Smooth muscle cell (in vitro differentiated cells): ENCODE measurements around the gene CCR8. TPM values are rescaled to one million over a fixed set of nuclear protein-coding genes. Genes with fewer than 3 reads are reported as not detected.
"Not testable (repeated sequence)": the region's sequence is repeated elsewhere in the genome, so short reads cannot be mapped to it uniquely, and the experiment has no call there.

Experiments used
- DNase-seq: peaks from one replicate; lab custom pipeline; 2025; ENCODE audit not compliant: unreplicated experiment; lab: John Stamatoyannopoulos, UW
- H2AFZ ChIP-seq: fragments of 200-600 bp; sonication (generic); 2 replicates; pipeline ENCODE4 v1.6.0; 2016; ENCODE audit warnings: antibody characterized with exemption, low read depth, mild to moderate bottlenecking
- H3F3A ChIP-seq: fragments of 200-600 bp; sonication (generic); 2 replicates; pipeline ENCODE4 v1.6.0; 2017; ENCODE audit warnings: antibody characterized with exemption, low read depth
- H3K27ac ChIP-seq: fragments of 200-600 bp; sonication (generic); 2 replicates; pipeline ENCODE4 v1.5.1; 2016; ENCODE audit warnings: low read depth, mild to moderate bottlenecking
- H3K27me3 ChIP-seq: fragments of 200-600 bp; sonication (generic); 2 replicates; pipeline ENCODE4 v1.6.1; 2016; ENCODE audit warnings: low read depth, mild to moderate bottlenecking
- H3K36me3 ChIP-seq: fragments of 200-600 bp; sonication (generic); 2 replicates; pipeline ENCODE4 v1.5.1; 2016; ENCODE audit warnings: low read depth
- H3K4me1 ChIP-seq: fragments of 200-600 bp; sonication (generic); 2 replicates; pipeline ENCODE4 v1.5.1; 2016; ENCODE audit warnings: low read depth
- H3K4me2 ChIP-seq: fragments of 200-600 bp; sonication (generic); 2 replicates; pipeline ENCODE4 v1.6.0; 2016; ENCODE audit warnings: mild to moderate bottlenecking
- H3K4me3 ChIP-seq: fragments of 200-600 bp; sonication (generic); 2 replicates; pipeline ENCODE4 v1.5.1; 2016; ENCODE audit warnings: mild to moderate bottlenecking
- H3K79me2 ChIP-seq: fragments of 200-600 bp; sonication (generic); 2 replicates; pipeline ENCODE4 v1.6.0; 2016; ENCODE audit warnings: low read depth, mild to moderate bottlenecking
- H3K9ac ChIP-seq: fragments of 200-600 bp; sonication (generic); 2 replicates; pipeline ENCODE4 v1.6.0; 2016; ENCODE audit warnings: low read depth
- H3K9me3 ChIP-seq: fragments of 200-600 bp; sonication (generic); replicated peaks from 2 replicates; pipeline ENCODE4 v1.5.1; 2016; ENCODE audit warnings: low read depth
- H4K20me1 ChIP-seq: fragments of 200-600 bp; sonication (generic); 2 replicates; pipeline ENCODE4 v1.6.0; 2016; ENCODE audit warnings: low read depth
- WGBS: methylation state at CpG from one replicate; pipeline ENCODE4 v1.1.7; 2016; ENCODE audit warnings: low lambda C conversion rate; 5-methylcytosine and 5-hydroxymethylcytosine counted together
- polyA plus RNA-seq: library from polyadenylated mRNA; unstranded; fragments of >200 nt; fragmentation: Nextera tagmentation; extraction: Ambion mirVana; gene quantifications from 2 replicates; pipeline ENCODE4 v1.2.1, GENCODE V29; 2016
- total RNA-seq: library from RNA; depleted of rRNA; stranded (reverse); fragments of >200 nt; gene quantifications from 2 replicates; pipeline ENCODE4 v1.2.3, GENCODE V29; 2014
- TF ChIP-seq, protein P1 (sequence below): fragments of 200-600 bp; sonication (generic); IDR thresholded peaks from 2 replicates; pipeline ENCODE4 v1.5.1; 2017; ENCODE audit warnings: borderline replicate concordance, mild to moderate bottlenecking, antibody characterized with exemption; ENCODE audit not compliant: insufficient read depth, poor library complexity, severe bottlenecking

The CCR8 gene
- total and polyA plus RNA-seq, 2 experiments from 2014 or later, result not detected

DNA sequence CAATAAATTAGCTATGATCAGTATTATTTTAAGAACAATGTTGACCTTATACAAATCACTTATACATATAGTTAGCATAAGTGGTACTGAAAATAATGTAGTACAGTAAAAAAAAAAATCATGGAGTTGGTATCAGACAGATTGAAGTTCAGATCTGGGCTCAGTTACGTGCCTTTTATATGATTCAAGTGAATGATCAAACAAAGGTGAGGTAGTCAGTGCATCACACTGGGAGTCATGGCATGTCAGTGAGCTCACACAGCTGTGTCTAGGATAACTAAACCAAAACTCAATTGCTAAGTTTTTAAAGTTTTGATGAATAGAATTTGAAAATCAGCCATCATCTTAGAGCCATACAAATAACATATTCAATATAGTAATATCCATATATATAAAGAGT lies 11.2 kb upstream of the CCR8 start:
- WGBS, result 81% methylated on average over 1 of the region's 1 CpG
- no peaks in the 10 kb centered on the region for H4K20me1 ChIP-seq
- no peaks in the 10 kb centered on the region for H3K9me3 ChIP-seq
- H3K9ac ChIP-seq, result no peak overlapping the region
- no peaks in the 10 kb centered on the region for H3K36me3 ChIP-seq
- TF ChIP-seq, protein P1, sequence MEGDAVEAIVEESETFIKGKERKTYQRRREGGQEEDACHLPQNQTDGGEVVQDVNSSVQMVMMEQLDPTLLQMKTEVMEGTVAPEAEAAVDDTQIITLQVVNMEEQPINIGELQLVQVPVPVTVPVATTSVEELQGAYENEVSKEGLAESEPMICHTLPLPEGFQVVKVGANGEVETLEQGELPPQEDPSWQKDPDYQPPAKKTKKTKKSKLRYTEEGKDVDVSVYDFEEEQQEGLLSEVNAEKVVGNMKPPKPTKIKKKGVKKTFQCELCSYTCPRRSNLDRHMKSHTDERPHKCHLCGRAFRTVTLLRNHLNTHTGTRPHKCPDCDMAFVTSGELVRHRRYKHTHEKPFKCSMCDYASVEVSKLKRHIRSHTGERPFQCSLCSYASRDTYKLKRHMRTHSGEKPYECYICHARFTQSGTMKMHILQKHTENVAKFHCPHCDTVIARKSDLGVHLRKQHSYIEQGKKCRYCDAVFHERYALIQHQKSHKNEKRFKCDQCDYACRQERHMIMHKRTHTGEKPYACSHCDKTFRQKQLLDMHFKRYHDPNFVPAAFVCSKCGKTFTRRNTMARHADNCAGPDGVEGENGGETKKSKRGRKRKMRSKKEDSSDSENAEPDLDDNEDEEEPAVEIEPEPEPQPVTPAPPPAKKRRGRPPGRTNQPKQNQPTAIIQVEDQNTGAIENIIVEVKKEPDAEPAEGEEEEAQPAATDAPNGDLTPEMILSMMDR, result no peak
- no peaks in the 10 kb centered on the region for H3K79me2 ChIP-seq
- no peak overlapping the region for H2AFZ ChIP-seq
- H3K4me3 ChIP-seq, result no peak overlapping the region
- no peak for DNase-seq
- no peaks in the 10 kb centered on the region for H3K27me3 ChIP-seq
- no peak overlapping the region for H3K27ac ChIP-seq
- H3F3A ChIP-seq, result no peaks in the 10 kb centered on the region
- H3K4me1 ChIP-seq, result no peaks in the 10 kb centered on the region
- no peak overlapping the region for H3K4me2 ChIP-seq

DNA sequence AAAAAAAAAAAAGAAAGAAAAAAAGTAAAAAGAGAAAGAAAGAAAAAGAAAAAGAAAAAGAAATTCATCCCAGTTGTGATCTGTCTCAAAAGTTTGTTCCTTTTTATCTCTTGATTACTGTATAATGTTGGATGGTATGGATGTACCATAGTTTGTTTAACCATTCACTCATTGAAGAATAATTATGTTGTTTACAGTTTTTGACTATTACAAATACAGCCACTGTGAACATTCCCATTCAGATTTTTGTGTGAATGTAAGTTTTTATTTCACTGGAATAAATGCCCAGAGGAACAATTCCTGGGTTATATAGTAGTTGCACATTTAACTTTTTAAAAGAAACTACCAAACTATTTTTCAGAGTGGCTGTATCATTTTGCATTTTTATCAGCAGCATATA lies 10.3 kb upstream of the CCR8 start:
- Histone ChIP-seq H3K4me2 (no peak overlapping the region), H2AFZ (no peak overlapping the region), H3K4me3 (no peak overlapping the region), H3K9ac (no peak overlapping the region), H3K4me1 (no peaks in the 10 kb centered on the region), H3K79me2 (no peaks in the 10 kb centered on the region), H3F3A (no peaks in the 10 kb centered on the region), H3K36me3 (no peaks in the 10 kb centered on the region), H4K20me1 (no peaks in the 10 kb centered on the region), H3K9me3 (no peaks in the 10 kb centered on the region), H3K27me3 (no peaks in the 10 kb centered on the region), H3K27ac (no peak overlapping the region)
- no peak for DNase-seq
- TF ChIP-seq, protein P1, result no peak

DNA sequence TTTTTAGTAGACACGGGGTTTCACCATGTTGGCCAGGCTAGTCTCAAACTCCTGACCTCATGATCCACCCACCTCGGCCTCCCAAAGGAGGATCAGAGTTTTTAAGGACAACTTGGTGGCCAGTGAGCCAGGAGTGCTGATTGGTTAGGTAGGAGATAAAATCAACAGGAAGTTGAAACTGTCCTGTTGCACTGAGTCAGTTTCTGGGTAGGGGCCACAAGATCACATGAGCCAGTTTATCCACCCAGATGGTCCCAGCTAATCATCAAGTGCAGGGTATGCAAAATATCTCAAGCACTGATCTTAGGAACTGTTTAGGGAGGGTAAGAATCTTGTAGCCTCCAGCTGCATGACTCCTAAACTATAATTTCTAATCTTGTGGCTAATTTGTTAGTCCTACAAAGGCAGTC lies 7.9 kb upstream of the CCR8 start:
- H3K9ac ChIP-seq, DNase-seq, H4K20me1 ChIP-seq, H3K4me1 ChIP-seq, H3K9me3 ChIP-seq, H3K27ac ChIP-seq, H3K27me3 ChIP-seq, H3K4me3 ChIP-seq, H3K79me2 ChIP-seq, H3K4me2 ChIP-seq, H2AFZ ChIP-seq, H3F3A ChIP-seq, H3K36me3 ChIP-seq: not testable (repeated sequence)
- WGBS, result 95% methylated on average over 2 of the region's 2 CpGs

DNA sequence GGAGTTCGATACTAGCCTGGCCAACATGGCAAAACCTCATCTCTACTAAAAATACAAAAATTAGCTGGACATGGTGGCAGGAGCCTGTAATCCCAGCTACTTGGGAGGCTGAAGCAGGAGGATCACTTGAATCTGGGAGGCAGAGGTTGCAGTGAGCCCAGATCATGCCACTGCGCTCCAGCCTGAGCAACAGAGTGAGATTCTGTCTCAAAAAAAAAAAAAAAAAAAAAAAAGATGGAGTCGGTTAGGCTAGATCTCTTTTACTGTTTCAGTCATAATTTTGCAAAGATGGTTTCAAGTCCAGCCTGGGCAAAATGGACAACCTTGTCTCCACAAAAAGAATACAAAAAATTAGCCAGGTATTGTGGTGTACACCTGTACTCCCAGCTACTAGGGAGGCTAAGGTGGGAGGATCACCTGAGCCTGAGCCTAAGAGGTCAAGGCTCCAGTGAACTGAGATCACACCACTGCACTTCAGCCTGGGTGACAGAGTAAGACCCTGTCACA lies 7.2 kb upstream of the CCR8 start:
- H3K36me3 ChIP-seq, H3K4me1 ChIP-seq, H4K20me1 ChIP-seq, H3F3A ChIP-seq, H3K27ac ChIP-seq, DNase-seq, H3K4me2 ChIP-seq, H3K9ac ChIP-seq, H3K4me3 ChIP-seq, H2AFZ ChIP-seq, H3K9me3 ChIP-seq, H3K27me3 ChIP-seq, H3K79me2 ChIP-seq: not testable (repeated sequence)
- WGBS, result 76% methylated on average over 3 of the region's 3 CpGs

DNA sequence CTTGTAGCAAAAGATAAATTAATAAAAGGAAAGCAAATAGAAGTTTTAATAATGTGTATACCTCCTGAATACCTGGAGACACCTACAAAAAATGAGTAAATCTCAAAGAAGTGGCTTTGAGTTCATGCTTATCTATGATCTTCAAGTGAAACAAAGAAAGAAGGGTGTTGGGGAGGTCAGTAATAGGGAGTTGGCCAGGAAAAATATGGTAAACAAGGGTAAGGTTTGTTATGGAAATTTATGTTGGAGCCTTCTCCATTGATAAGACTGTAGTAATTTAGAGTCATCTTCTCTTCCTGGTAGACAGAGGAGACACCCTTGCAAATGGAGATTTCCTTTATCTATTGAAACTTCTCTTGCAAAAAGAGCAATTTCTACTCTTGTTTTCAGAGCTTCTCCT lies 6.6 kb upstream of the CCR8 start:
- Histone ChIP-seq H3K27me3 (no peaks in the 10 kb centered on the region), H3K79me2 (no peaks in the 10 kb centered on the region), H3K36me3 (no peaks in the 10 kb centered on the region), H3K9ac (no peak overlapping the region), H3K27ac (no peak overlapping the region), H4K20me1 (no peaks in the 10 kb centered on the region), H2AFZ (no peak overlapping the region), H3F3A (no peaks in the 10 kb centered on the region), H3K9me3 (no peaks in the 10 kb centered on the region), H3K4me3 (no peak overlapping the region), H3K4me2 (no peak overlapping the region), H3K4me1 (no peaks in the 10 kb centered on the region)
- DNase-seq, result no peak
- TF ChIP-seq, protein P1, result no peak
